Fibroblast of skin of left quadriceps (primary cell): ENCODE results near the gene ITGAL.
"Not testable (repeated sequence)": the region's sequence is repeated elsewhere in the genome, so short reads cannot be mapped to it uniquely, and the experiment has no call there.

ENCODE experiments used
- DNase-seq, 2 experiments: peaks; one replicate each; pipeline ENCODE4 v3.0.0-alpha.2; 2013; ENCODE audit warnings: low read depth in 2 of 2

Gene ITGAL

GRCh38 chr16:30472328-30472942, at the start of gene ITGAL:
Gene ITGAL (plus strand): TSS chr16:30472742. CDS start chr16:30472838, 96 bp downstream.
- DNase-seq, result no peak

GRCh38 chr16:30428055-30428454, 44.5 kb upstream of the ITGAL start:
- DNase-seq, result no peak

GRCh38 chr16:30429418-30429677, 43.2 kb upstream of the ITGAL start:
- DNase-seq, result no peak

- peak; percentile 96 to 97 for DNase-seq
Observed at GRCh38 chr16:30429678-30430427, 42.7 kb upstream of the ITGAL start, which contains the start of gene DCTPP1. Gene DCTPP1 (minus strand): TSS chr16:30430030. CDS start chr16:30429980, 50 bp downstream.

- DNase-seq, result no peak
Observed at GRCh38 chr16:30430428-30430970, 42.0 kb upstream of the ITGAL start.

GRCh38 chr16:30434852-30435251, 37.7 kb upstream of the ITGAL start:
- no peak for DNase-seq

- no peak for DNase-seq
Observed at GRCh38 chr16:30437511-30438046, 35.0 kb upstream of the ITGAL start.

GRCh38 chr16:30438835-30439234, 33.7 kb upstream of the ITGAL start:
- no peak for DNase-seq

- DNase-seq, result no peak
Observed at GRCh38 chr16:30439720-30440348, 32.7 kb upstream of the ITGAL start.

- no peak for DNase-seq
Observed at GRCh38 chr16:30443631-30444030, 28.9 kb upstream of the ITGAL start.

- DNase-seq, result no peak
Observed at GRCh38 chr16:30444231-30445148, 28.1 kb upstream of the ITGAL start.

GRCh38 chr16:30445149-30445407, 27.5 kb upstream of the ITGAL start:
- DNase-seq, result no peak

GRCh38 chr16:30445408-30446202, 26.9 kb upstream of the ITGAL start, which contains the start of gene SEPHS2:
Gene SEPHS2 (minus strand): TSS chr16:30445874. CDS start chr16:30445727, 147 bp downstream.
- DNase-seq, result peak; percentile 97

GRCh38 chr16:30446203-30446595, 26.3 kb upstream of the ITGAL start:
- no peak for DNase-seq

- no peak for DNase-seq
Observed at GRCh38 chr16:30447512-30448226, 24.9 kb upstream of the ITGAL start.

- no peak for DNase-seq
Observed at GRCh38 chr16:30449116-30449435, 23.5 kb upstream of the ITGAL start.

- not testable (repeated sequence) for DNase-seq
Observed at GRCh38 chr16:30452709-30453580, 19.6 kb upstream of the ITGAL start.

GRCh38 chr16:30456302-30456701, 16.2 kb upstream of the ITGAL start:
- DNase-seq, result no peak

GRCh38 chr16:30457256-30457655, 15.3 kb upstream of the ITGAL start:
- DNase-seq, result no peak
